Jurkat, Clone E6-1 (cell line): ENCODE data around the gene TRAF3IP1.
"Not testable (repeated sequence)": the region's sequence is repeated elsewhere in the genome, so short reads cannot be mapped to it uniquely, and the experiment has no call there.

Experiments used
- DNase-seq: peaks from one replicate; pipeline ENCODE4 v3.0.0-alpha.2; 2011; ENCODE audit warnings: low read depth, low spot score
- H3K4me3 ChIP-seq: 2 replicates; pipeline ENCODE4 v1.5.1; 2011; ENCODE audit warnings: mild to moderate bottlenecking, low read length, control low read depth, moderate library complexity

The TRAF3IP1 gene

GRCh38 chr2:238434846-238435751 is 114.8 kb downstream of the TRAF3IP1 start:
- no peak overlapping the region for H3K4me3 ChIP-seq
- no peak for DNase-seq

- H3K4me3 ChIP-seq, result no peak overlapping the region
- no peak for DNase-seq
Observed at GRCh38 chr2:238435752-238436096, 115.4 kb downstream of the TRAF3IP1 start.

- H3K4me3 ChIP-seq, result no peak overlapping the region
- DNase-seq, result no peak
Observed at GRCh38 chr2:238438856-238439849, 118.8 kb downstream of the TRAF3IP1 start.

- H3K4me3 ChIP-seq, result no peak overlapping the region
- no peak for DNase-seq
Observed at GRCh38 chr2:238439917-238440316, 119.6 kb downstream of the TRAF3IP1 start.

GRCh38 chr2:238440331-238440730 is 120.0 kb downstream of the TRAF3IP1 start:
- DNase-seq, result no peak
- H3K4me3 ChIP-seq, result no peak overlapping the region

- H3K4me3 ChIP-seq, result no peak overlapping the region
- no peak for DNase-seq
Observed at GRCh38 chr2:238440767-238441166, 120.4 kb downstream of the TRAF3IP1 start.

- no peak for DNase-seq
- H3K4me3 ChIP-seq, result no peak overlapping the region
Observed at GRCh38 chr2:238441262-238442114, 121.2 kb downstream of the TRAF3IP1 start.

GRCh38 chr2:238442257-238442656 is 121.9 kb downstream of the TRAF3IP1 start:
- not testable (repeated sequence) for DNase-seq, H3K4me3 ChIP-seq

- H3K4me3 ChIP-seq, result no peak overlapping the region
- DNase-seq, result no peak
Observed at GRCh38 chr2:238444242-238444641, 123.9 kb downstream of the TRAF3IP1 start.

- no peak for DNase-seq
- H3K4me3 ChIP-seq, result no peak overlapping the region
Observed at GRCh38 chr2:238445409-238446190, 125.3 kb downstream of the TRAF3IP1 start.

GRCh38 chr2:238446371-238446770 is 126.1 kb downstream of the TRAF3IP1 start:
- no peak overlapping the region for H3K4me3 ChIP-seq

GRCh38 chr2:238448031-238448955 is 128.0 kb downstream of the TRAF3IP1 start:
- H3K4me3 ChIP-seq, result no peak overlapping the region
- DNase-seq, result no peak

More at GRCh38 chr2:238446371-238446770, 126.1 kb downstream of the TRAF3IP1 start:
- DNase-seq, result no peak

GRCh38 chr2:238449241-238449640 is 128.9 kb downstream of the TRAF3IP1 start:
- H3K4me3 ChIP-seq, result no peak overlapping the region
- DNase-seq, result no peak

- no peak for DNase-seq
- H3K4me3 ChIP-seq, result no peak overlapping the region
Observed at GRCh38 chr2:238449909-238450417, 129.6 kb downstream of the TRAF3IP1 start.

- DNase-seq, result no peak
- no peak overlapping the region for H3K4me3 ChIP-seq
Observed at GRCh38 chr2:238450440-238450861, 130.1 kb downstream of the TRAF3IP1 start.
